Liver (tissue), 9 donors: Measurements from ENCODE around the gene WWC2. TPM values are rescaled to one million over a fixed set of nuclear protein-coding genes. Genes with fewer than 3 reads are reported as not detected.
"Not testable (repeated sequence)": the region's sequence is repeated elsewhere in the genome, so short reads cannot be mapped to it uniquely, and the experiment has no call there.

Experiments
- DNase-seq: peaks from one replicate; pipeline ENCODE4 v3.0.0-alpha.2; 2017; ENCODE audit warnings: low spot score
- H3K27ac ChIP-seq, 2 donors: one replicate each; pipeline ENCODE4 v1.7.0; 2013; ENCODE audit warnings: inconsistent platforms in 2 of 2, low read length in 2 of 2, control low read depth in 1 of 2, low read depth in 1 of 2, mild to moderate bottlenecking in 1 of 2
- H3K27me3 ChIP-seq, 4 donors: one replicate each; pipeline versions ENCODE4 v1.6.1 to v1.7.0; 2013; ENCODE audit warnings: low read length in 3 of 4, inconsistent platforms in 1 of 4, mild to moderate bottlenecking in 1 of 4, moderate library complexity in 1 of 4; ENCODE audit not compliant: control insufficient read depth in 4 of 4, insufficient read depth in 4 of 4
- H3K36me3 ChIP-seq, 4 donors: one replicate each; pipeline versions ENCODE4 v1.6.1 to v1.7.0; 2013; ENCODE audit warnings: low read length in 3 of 4, mild to moderate bottlenecking in 3 of 4, low read depth in 1 of 4, moderate library complexity in 1 of 4; ENCODE audit not compliant: control insufficient read depth in 4 of 4, insufficient read depth in 3 of 4
- H3K4me1 ChIP-seq, 4 donors: one replicate each; pipeline versions ENCODE4 v1.6.1 to v1.7.0; 2013; ENCODE audit warnings: low read length in 3 of 4, mild to moderate bottlenecking in 3 of 4, moderate library complexity in 1 of 4; ENCODE audit not compliant: control insufficient read depth in 4 of 4, insufficient read depth in 4 of 4
- H3K4me3 ChIP-seq, 3 donors: one replicate each; pipeline versions ENCODE4 v1.6.1 to v1.7.0; 2013; ENCODE audit warnings: low read length in 3 of 3, control low read depth in 1 of 3, low read depth in 1 of 3, mild to moderate bottlenecking in 1 of 3
- H3K9ac ChIP-seq, 2 donors: one replicate each; pipeline ENCODE4 v1.7.0; 2013; ENCODE audit warnings: low read length in 2 of 2, mild to moderate bottlenecking in 2 of 2, moderate library complexity in 2 of 2, control low read depth in 1 of 2, low read depth in 1 of 2
- H3K9me3 ChIP-seq, 4 donors: one replicate each; pipeline versions ENCODE4 v1.6.1 to v1.7.0; 2013; ENCODE audit warnings: low read length in 3 of 4; ENCODE audit not compliant: control insufficient read depth in 4 of 4
- EGR1 ChIP-seq, 2 donors: IDR thresholded peaks; 2 replicates each; pipeline ENCODE4 v1.6.1; 2016 to 2018; ENCODE audit warnings: antibody characterized with exemption in 2 of 2, low read depth in 2 of 2
- FOXA1 ChIP-seq: IDR thresholded peaks from 2 replicates; pipeline ENCODE4 v1.6.1; 2016; ENCODE audit warnings: antibody characterized with exemption
- FOXA2 ChIP-seq: IDR thresholded peaks from 2 replicates; pipeline ENCODE4 v1.6.1; 2016; ENCODE audit warnings: antibody characterized with exemption
- GABPA ChIP-seq, 2 donors: IDR thresholded peaks in 1 of 2; conservative IDR thresholded peaks in 1 of 2; 2 replicates each; pipeline ENCODE4 v1.6.1; 2016; ENCODE audit warnings: antibody characterized with exemption in 2 of 2, mild to moderate bottlenecking in 1 of 2, moderate library complexity in 1 of 2
- HNF4A ChIP-seq, 2 donors: conservative IDR thresholded peaks; 2 replicates each; pipeline ENCODE4 v1.6.1; 2016; ENCODE audit warnings: antibody characterized with exemption in 2 of 2, mild to moderate bottlenecking in 2 of 2
- HNF4G ChIP-seq: IDR thresholded peaks from 2 replicates; pipeline ENCODE4 v1.6.1; 2016; ENCODE audit warnings: antibody characterized with exemption
- JUND ChIP-seq, 2 donors: IDR thresholded peaks; 2 replicates each; pipeline ENCODE4 v1.6.1; 2016; ENCODE audit warnings: antibody characterized with exemption in 2 of 2
- NR2F2 ChIP-seq: IDR thresholded peaks from 2 replicates; pipeline ENCODE4 v1.6.1; 2016; ENCODE audit warnings: antibody characterized with exemption
- RAD21 ChIP-seq, 2 donors: IDR thresholded peaks; 2 replicates each; pipeline ENCODE4 v1.6.1; 2016; ENCODE audit warnings: antibody characterized with exemption in 2 of 2, mild to moderate bottlenecking in 2 of 2
- RXRA ChIP-seq, 2 donors: IDR thresholded peaks; 2 replicates each; pipeline ENCODE4 v1.6.1; 2017 to 2018; ENCODE audit warnings: antibody characterized with exemption in 2 of 2, mild to moderate bottlenecking in 1 of 2
- SP1 ChIP-seq: IDR thresholded peaks from 2 replicates; pipeline ENCODE4 v1.6.1; 2018; ENCODE audit warnings: antibody characterized with exemption, mild to moderate bottlenecking
- TAF1 ChIP-seq: conservative IDR thresholded peaks from 2 replicates; pipeline ENCODE4 v1.6.1; 2016; ENCODE audit warnings: antibody characterized with exemption, mild to moderate bottlenecking
- YY1 ChIP-seq: IDR thresholded peaks from 2 replicates; pipeline ENCODE4 v1.6.1; 2016; ENCODE audit warnings: antibody characterized with exemption, mild to moderate bottlenecking
- WGBS: extraction: QIAGEN DNeasy Blood & Tissue Kit; methylation state at CpG from one replicate; pipeline ENCODE4 v1.1.7; 2013; 5-methylcytosine and 5-hydroxymethylcytosine counted together
- polyA plus RNA-seq, 2 donors: library from polyadenylated mRNA; stranded (reverse) in 1 of 2; unstranded in 1 of 2; fragments of 200-250 nt in 1 of 2; fragments of >200 nt in 1 of 2; fragmentation: Nextera tagmentation in 1 of 2; extraction: Ambion mirVana in 1 of 2; gene quantifications; one replicate each; pipeline versions ENCODE4 v1.2.1 to v1.2.3, GENCODE V29; 2013 to 2015
- total RNA-seq, 2 donors: library from RNA; depleted of rRNA; stranded (reverse); fragments of >200 nt; gene quantifications; one replicate each; pipeline ENCODE4 v1.2.3, GENCODE V29; 2014
- TF ChIP-seq, protein P1 (sequence below): IDR thresholded peaks from 2 replicates; pipeline ENCODE4 v1.6.1; 2016; ENCODE audit warnings: antibody characterized with exemption
- TF ChIP-seq, protein P2 (sequence below): IDR thresholded peaks from 2 replicates; pipeline ENCODE4 v1.6.1; 2016; ENCODE audit warnings: antibody characterized with exemption
- TF ChIP-seq, protein P3 (sequence below): IDR thresholded peaks from 2 replicates; pipeline ENCODE4 v1.6.1; 2016; ENCODE audit warnings: antibody characterized with exemption, mild to moderate bottlenecking
- TF ChIP-seq, protein P4 (sequence below): IDR thresholded peaks from 2 replicates; pipeline ENCODE4 v1.6.1; 2016; ENCODE audit warnings: antibody characterized with exemption
- TF ChIP-seq, protein P5 (sequence below): fragments of 150-350 bp; IDR thresholded peaks from 2 replicates; pipeline ENCODE4 v1.5.1; 2017; ENCODE audit warnings: improper control_type of control experiment, low read depth, low read length; ENCODE audit not compliant: missing input control
- donor health status: healthy.
- donor health status: healthy.
- donor health status: healthy.
- donor health status: healthy.
- donor health status: healthy.

Gene WWC2
- total and polyA plus RNA-seq, 4 donors, result 8.6 to 60.1 (median 13.3) TPM

DNA sequence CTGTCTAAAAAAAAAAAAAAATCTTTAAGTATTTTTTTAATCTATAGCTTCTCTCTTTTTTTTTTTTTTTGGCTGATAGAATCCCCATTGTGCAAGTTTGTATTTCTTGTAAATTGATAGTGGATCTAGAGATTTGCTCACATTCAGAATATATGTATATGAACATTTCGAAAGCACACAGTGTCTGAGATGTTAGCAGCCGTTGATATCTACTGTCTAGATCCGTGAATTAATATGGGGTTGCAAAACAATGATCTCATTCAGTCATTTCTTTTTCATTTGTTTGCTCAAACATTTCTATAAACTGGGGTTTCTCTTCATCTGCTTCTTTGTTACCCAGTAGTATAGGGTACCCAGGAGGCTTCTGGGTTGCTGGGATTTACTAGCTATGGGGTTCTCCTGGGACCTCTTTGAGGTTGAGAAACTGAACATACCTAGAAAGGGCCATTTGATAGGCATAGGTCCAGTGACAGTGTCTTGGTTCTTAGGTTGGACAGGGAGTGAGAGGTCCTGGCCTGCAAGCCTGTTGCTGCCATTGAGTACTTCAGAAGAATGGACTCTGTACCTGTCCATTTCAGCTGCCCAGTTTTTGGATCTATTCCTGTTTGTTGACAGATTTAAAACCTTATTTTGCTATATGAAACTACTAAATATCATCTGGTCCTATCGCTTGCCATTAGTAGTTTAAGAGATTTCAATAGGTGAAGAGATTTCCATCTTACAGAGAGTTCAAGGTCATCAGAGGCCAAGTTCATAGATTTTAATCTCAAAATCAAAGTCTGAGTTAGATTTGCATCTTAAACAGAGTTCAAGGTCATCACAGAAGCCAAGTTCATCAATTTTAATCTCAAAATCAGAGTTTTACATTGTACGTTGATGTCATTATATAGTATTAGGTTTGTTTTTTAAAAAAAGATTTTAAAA is 50.8 kb downstream of the WWC2 start:
- WGBS, result 70% methylated on average over 5 of the region's 5 CpGs
- no peaks in the 10 kb centered on the region for H3K27me3 ChIP-seq
- DNase-seq, result no peak
- H3K4me1 ChIP-seq, result peaks cover 3 to 21% (median 9%) of the 10 kb centered on the region in 4 donors
- TF ChIP-seq YY1, result peak; percentile 17
- peak; percentile 74 to 84 for TF ChIP-seq HNF4A (conservative IDR thresholded peaks at IDR 0.05)
- TF ChIP-seq TAF1, result no peak
- no peak for TF ChIP-seq NR2F2
- TF ChIP-seq RAD21 (IDR thresholded peaks at IDR 0.05), result peak in 1 of 2 donors; percentile 6
- TF ChIP-seq, protein P1, sequence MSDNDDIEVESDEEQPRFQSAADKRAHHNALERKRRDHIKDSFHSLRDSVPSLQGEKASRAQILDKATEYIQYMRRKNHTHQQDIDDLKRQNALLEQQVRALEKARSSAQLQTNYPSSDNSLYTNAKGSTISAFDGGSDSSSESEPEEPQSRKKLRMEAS, result no peak
- TF ChIP-seq FOXA2, result no peak
- TF ChIP-seq EGR1 (IDR thresholded peaks at IDR 0.05; ENCODE audit: low read depth in 2 of 2), result no peak
- TF ChIP-seq JUND (IDR thresholded peaks at IDR 0.05), result no peak
- TF ChIP-seq, protein P2, sequence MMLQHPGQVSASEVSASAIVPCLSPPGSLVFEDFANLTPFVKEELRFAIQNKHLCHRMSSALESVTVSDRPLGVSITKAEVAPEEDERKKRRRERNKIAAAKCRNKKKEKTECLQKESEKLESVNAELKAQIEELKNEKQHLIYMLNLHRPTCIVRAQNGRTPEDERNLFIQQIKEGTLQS, result no peak
- TF ChIP-seq RXRA (IDR thresholded peaks at IDR 0.05), result peak in 1 of 2 donors; percentile 17
- TF ChIP-seq, protein P3, sequence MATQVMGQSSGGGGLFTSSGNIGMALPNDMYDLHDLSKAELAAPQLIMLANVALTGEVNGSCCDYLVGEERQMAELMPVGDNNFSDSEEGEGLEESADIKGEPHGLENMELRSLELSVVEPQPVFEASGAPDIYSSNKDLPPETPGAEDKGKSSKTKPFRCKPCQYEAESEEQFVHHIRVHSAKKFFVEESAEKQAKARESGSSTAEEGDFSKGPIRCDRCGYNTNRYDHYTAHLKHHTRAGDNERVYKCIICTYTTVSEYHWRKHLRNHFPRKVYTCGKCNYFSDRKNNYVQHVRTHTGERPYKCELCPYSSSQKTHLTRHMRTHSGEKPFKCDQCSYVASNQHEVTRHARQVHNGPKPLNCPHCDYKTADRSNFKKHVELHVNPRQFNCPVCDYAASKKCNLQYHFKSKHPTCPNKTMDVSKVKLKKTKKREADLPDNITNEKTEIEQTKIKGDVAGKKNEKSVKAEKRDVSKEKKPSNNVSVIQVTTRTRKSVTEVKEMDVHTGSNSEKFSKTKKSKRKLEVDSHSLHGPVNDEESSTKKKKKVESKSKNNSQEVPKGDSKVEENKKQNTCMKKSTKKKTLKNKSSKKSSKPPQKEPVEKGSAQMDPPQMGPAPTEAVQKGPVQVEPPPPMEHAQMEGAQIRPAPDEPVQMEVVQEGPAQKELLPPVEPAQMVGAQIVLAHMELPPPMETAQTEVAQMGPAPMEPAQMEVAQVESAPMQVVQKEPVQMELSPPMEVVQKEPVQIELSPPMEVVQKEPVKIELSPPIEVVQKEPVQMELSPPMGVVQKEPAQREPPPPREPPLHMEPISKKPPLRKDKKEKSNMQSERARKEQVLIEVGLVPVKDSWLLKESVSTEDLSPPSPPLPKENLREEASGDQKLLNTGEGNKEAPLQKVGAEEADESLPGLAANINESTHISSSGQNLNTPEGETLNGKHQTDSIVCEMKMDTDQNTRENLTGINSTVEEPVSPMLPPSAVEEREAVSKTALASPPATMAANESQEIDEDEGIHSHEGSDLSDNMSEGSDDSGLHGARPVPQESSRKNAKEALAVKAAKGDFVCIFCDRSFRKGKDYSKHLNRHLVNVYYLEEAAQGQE, result no peak
- no peak for TF ChIP-seq FOXA1
- no peak for TF ChIP-seq SP1
- TF ChIP-seq, protein P4, sequence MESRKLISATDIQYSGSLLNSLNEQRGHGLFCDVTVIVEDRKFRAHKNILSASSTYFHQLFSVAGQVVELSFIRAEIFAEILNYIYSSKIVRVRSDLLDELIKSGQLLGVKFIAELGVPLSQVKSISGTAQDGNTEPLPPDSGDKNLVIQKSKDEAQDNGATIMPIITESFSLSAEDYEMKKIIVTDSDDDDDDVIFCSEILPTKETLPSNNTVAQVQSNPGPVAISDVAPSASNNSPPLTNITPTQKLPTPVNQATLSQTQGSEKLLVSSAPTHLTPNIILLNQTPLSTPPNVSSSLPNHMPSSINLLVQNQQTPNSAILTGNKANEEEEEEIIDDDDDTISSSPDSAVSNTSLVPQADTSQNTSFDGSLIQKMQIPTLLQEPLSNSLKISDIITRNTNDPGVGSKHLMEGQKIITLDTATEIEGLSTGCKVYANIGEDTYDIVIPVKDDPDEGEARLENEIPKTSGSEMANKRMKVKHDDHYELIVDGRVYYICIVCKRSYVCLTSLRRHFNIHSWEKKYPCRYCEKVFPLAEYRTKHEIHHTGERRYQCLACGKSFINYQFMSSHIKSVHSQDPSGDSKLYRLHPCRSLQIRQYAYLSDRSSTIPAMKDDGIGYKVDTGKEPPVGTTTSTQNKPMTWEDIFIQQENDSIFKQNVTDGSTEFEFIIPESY, result no peak
- TF ChIP-seq, protein P5, sequence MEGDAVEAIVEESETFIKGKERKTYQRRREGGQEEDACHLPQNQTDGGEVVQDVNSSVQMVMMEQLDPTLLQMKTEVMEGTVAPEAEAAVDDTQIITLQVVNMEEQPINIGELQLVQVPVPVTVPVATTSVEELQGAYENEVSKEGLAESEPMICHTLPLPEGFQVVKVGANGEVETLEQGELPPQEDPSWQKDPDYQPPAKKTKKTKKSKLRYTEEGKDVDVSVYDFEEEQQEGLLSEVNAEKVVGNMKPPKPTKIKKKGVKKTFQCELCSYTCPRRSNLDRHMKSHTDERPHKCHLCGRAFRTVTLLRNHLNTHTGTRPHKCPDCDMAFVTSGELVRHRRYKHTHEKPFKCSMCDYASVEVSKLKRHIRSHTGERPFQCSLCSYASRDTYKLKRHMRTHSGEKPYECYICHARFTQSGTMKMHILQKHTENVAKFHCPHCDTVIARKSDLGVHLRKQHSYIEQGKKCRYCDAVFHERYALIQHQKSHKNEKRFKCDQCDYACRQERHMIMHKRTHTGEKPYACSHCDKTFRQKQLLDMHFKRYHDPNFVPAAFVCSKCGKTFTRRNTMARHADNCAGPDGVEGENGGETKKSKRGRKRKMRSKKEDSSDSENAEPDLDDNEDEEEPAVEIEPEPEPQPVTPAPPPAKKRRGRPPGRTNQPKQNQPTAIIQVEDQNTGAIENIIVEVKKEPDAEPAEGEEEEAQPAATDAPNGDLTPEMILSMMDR, result no peak
- TF ChIP-seq GABPA (IDR thresholded peaks at IDR 0.05 in 1 of 2, conservative IDR thresholded peaks at IDR 0.05 in 1 of 2), result no peak
- peak; percentile 46 for TF ChIP-seq HNF4G
- no peak overlapping the region for H3K27ac ChIP-seq
- H3K4me3 ChIP-seq, result no peak overlapping the region
- H3K9me3 ChIP-seq, result no peaks in the 10 kb centered on the region
- no peak overlapping the region for H3K9ac ChIP-seq
- no peaks in the 10 kb centered on the region for H3K36me3 ChIP-seq

DNA sequence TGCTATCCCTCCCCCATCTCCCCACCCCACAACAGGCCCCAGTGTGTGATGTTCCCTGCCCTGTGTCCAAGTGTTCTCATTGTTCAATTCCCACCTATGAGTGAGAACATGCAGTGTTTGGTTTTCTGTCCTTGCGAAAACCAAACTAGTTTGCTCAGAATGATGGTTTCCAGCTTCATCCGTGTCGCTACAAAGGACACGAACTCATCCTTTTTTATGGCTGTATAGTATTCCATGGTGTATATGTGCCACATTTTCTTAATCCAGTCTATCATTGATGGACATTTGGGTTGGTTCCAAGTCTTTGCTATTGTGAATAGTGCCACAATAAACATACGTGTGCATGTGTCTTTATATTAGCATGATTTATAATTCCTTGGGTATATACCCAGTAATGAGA is 51.6 kb downstream of the WWC2 start:
- not testable (repeated sequence) for H3K9ac ChIP-seq, DNase-seq, H3K36me3 ChIP-seq, H3K27me3 ChIP-seq, H3K27ac ChIP-seq, H3K9me3 ChIP-seq, H3K4me3 ChIP-seq
- H3K4me1 ChIP-seq, result peaks cover 3 to 20% (median 11%) of the 10 kb centered on the region in 4 donors
- WGBS, result 91% methylated on average over 5 of the region's 5 CpGs

DNA sequence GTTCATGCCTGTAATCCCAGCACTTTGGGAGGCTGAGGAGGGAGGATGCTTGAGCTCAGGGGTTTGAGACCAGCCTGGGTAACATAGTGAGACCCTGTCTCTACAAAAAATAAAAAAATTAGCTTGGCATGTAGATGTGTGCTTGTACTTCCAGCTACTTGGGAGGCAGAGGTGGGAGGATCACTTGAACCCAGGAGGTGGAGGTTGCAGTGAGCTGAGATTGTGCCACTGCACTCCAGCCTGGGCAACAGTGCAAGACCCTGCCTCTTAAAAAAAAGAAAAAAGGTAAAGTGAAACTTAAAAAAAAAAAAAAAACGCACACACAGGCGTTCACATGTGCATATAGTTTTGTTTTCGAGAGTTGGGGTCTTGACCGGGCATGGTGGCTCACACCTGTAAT is 53.2 kb downstream of the WWC2 start:
- H3K9ac ChIP-seq, H3K27ac ChIP-seq, H3K27me3 ChIP-seq, H3K9me3 ChIP-seq, DNase-seq, H3K4me3 ChIP-seq, H3K36me3 ChIP-seq: not testable (repeated sequence)
- WGBS, result 98% methylated on average over 4 of the region's 4 CpGs
- peaks cover 6 to 22% (median 15%) of the 10 kb centered on the region in 4 donors for H3K4me1 ChIP-seq
